RWPE1 (cell line): ENCODE data around the gene ETNK1.

Experiments used
- CTCF ChIA-PET: fragments of 350-600 bp; sonication (Branson Sonifier 250); formaldehyde crosslinking; extraction: SDS; loops from one replicate; lab custom pipeline; 2021; lab: Yijun Ruan, JAX
- POLR2A ChIA-PET: fragments of 400-600 bp; formaldehyde crosslinking; extraction: SDS; loops from one replicate; lab custom pipeline; 2020; ENCODE audit warnings: antibody characterized with exemption; ENCODE audit not compliant: low non-redundant PET; lab: Yijun Ruan, JAX
- DNase-seq: peaks from one replicate; pipeline ENCODE4 v3.0.0; 2012; ENCODE audit warnings: low spot score
- H3K27ac ChIP-seq: fragments of 450-650 bp; 2 replicates; pipeline ENCODE4 v1.5.1; 2017
- TF ChIP-seq, protein P1 (sequence below): fragments of 450-650 bp; conservative IDR thresholded peaks from 2 replicates; pipeline ENCODE4 v1.5.1; 2017; ENCODE audit warnings: low read depth, mild to moderate bottlenecking

Gene ETNK1

DNA sequence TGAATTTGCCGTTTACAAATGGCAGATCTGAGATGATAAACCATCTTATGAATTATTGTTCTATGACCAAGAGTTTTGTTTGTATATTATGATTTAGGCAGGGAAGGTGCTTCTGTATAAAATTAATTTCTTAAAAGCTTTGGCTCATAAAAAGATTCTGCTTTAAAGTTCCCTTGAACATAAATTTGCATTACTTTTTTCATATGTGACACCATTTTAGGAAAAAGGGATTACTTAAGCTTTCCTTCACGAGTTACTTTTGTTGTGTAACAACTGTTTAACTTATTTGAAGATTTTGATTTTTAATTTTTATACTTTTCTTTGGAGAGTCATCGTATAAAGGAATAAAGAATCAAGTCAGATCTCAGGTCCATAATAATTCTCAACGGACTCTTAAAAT lies 3.3 kb downstream of the ETNK1 start:
- CTCF ChIA-PET, result interaction anchor here (0.6 to 0.7 kb wide), 2 partner anchors 49 to 526 kb away, joined by 3 to 4 read pairs; no protein-coding TSS in a partner anchor

DNA sequence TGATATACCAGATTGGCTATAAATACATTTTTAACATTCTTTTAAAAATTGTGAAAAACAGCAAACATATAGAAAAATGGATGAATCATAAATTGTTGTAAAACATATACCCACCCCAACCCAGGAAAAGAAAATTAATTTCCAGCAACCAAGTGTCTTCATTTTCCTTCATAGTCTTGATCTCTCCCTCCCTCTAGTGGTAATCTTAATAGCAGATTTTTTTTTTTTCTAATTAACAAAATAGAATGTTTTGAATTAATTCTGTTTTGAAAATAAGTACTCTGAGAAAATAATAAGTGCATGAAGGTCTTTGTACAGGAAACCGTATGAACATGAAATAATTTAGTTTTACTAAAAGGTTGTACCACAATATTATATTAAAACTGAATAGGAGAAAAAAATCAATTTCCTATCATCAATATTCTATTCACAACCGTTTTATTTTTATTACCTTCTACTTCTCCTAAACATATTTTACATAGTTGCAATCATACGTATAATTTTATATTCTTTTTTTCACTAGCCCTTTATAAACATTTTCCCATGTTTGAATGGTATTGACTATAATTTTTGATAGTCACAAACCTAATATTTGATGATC lies 7.0 kb downstream of the ETNK1 start:
- no peak overlapping the region for H3K27ac ChIP-seq
- POLR2A ChIA-PET, result no interaction called here
- TF ChIP-seq, protein P1, sequence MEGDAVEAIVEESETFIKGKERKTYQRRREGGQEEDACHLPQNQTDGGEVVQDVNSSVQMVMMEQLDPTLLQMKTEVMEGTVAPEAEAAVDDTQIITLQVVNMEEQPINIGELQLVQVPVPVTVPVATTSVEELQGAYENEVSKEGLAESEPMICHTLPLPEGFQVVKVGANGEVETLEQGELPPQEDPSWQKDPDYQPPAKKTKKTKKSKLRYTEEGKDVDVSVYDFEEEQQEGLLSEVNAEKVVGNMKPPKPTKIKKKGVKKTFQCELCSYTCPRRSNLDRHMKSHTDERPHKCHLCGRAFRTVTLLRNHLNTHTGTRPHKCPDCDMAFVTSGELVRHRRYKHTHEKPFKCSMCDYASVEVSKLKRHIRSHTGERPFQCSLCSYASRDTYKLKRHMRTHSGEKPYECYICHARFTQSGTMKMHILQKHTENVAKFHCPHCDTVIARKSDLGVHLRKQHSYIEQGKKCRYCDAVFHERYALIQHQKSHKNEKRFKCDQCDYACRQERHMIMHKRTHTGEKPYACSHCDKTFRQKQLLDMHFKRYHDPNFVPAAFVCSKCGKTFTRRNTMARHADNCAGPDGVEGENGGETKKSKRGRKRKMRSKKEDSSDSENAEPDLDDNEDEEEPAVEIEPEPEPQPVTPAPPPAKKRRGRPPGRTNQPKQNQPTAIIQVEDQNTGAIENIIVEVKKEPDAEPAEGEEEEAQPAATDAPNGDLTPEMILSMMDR, result peak; percentile 57
- CTCF ChIA-PET, result interaction anchor here (0.6 kb wide), 1 partner anchor 446 kb away, joined by 3 read pairs; no protein-coding TSS in a partner anchor
- DNase-seq, result no peak

More for the DNA sequence above, 3.3 kb downstream of the ETNK1 start:
- H3K27ac ChIP-seq, result no peak overlapping the region
- POLR2A ChIA-PET, result no interaction called here
- DNase-seq, result no peak
- TF ChIP-seq, protein P1, result no peak

DNA sequence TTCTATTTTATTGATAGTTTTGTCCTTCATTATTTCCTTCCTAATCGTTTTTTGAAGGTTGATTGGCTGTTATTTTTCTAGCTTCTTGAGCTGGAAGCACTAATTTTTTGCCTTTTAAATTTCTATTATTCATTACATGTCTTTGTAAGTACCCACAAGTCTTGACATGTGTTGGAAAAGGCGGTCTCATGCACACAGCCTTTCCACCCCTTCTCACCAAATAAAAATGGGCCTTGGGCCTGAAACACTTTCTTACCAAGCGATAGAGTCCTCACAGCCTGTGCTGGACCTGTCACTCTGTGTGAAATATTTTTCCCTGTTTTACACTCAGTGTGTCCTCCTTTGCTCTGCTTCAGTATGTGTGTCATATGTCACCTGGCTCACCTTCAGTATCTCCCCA lies 9.9 kb downstream of the ETNK1 start:
- TF ChIP-seq, protein P1, result no peak
- POLR2A ChIA-PET, result no interaction called here
- no peak overlapping the region for H3K27ac ChIP-seq
- CTCF ChIA-PET, result no interaction called here
- no peak for DNase-seq

DNA sequence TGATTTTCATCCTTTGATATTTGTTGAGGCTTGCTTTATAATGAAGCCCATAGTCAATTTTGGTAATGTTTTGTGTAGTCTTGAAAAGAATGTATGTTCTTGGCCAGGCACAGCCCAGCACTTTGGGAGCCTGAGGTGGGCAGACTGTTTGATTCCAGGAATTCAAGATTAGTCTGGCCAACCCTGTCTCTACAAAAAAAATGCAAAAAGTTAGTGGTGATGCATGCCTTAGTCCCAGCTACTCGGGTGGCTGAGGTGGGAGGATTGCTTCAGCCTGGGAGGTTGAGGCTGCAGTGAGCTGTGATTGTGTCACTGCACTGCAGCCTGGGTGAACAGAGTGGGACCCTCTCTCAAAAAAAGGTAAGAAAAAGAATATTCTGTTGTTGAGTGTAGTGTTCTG lies 10.8 kb downstream of the ETNK1 start:
- POLR2A ChIA-PET, result no interaction called here
- DNase-seq, result no peak
- CTCF ChIA-PET, result interaction anchor here (0.6 to 0.7 kb wide), 4 partner anchors 27 to 420 kb away, joined by 3 to 4 read pairs (median 3); no protein-coding TSS in a partner anchor
- H3K27ac ChIP-seq, result no peak overlapping the region
- TF ChIP-seq, protein P1, result no peak

DNA sequence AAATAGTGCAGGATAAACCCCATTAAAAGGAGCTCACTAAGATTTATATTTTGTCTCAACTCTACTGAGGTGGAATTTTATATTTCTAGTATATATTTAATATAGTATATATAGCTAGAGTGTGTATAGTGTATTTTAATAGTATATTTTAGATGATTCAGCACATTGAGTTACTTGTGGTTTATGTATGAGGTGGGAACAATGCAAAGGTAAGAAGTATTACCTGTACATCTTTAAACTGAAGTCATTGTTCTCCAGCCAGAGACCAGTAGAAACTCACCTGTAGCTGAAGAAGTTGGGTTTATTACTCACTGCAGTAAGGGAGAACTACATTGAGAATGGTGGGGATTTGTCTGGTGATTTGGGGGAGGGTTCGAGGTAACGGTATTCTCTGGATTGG lies 15.9 kb downstream of the ETNK1 start:
- TF ChIP-seq, protein P1, result no peak
- POLR2A ChIA-PET, result no interaction called here
- CTCF ChIA-PET, result no interaction called here
- DNase-seq, result no peak
- H3K27ac ChIP-seq, result no peak overlapping the region

GRCh38 chr12:22641353-22642053 lies 16.5 kb downstream of the ETNK1 start:
- no peak overlapping the region for H3K27ac ChIP-seq
- POLR2A ChIA-PET, result no interaction called here
- CTCF ChIA-PET, result no interaction called here

More at GRCh38 chr12:22641353-22642053, 16.5 kb downstream of the ETNK1 start:
- TF ChIP-seq, protein P1, result no peak
- no peak for DNase-seq
